Mucosa of descending colon (tissue), 3 donors: Measurements from ENCODE around the gene PABPC1L2B. TPM values are rescaled to one million over a fixed set of nuclear protein-coding genes. Genes with fewer than 3 reads are reported as not detected.
A peak's percentile ranks its signal among the peaks of the same experiment; 100 is the strongest.
"Not testable (repeated sequence)": the region's sequence is repeated elsewhere in the genome, so short reads cannot be mapped to it uniquely, and the experiment has no call there.

Experiments
- ATAC-seq: fragments of 200-7000 bp; cut with Tn5 transposase; one replicate; pipeline ENCODE4 v1.9.1; 2020; ENCODE audit warnings: mild to moderate bottlenecking, moderate library complexity
- DNase-seq, 3 donors: peaks; one replicate each; pipeline ENCODE4 v3.0.0-alpha.2; 2020
- H3K36me3 ChIP-seq: fragments of 200-600 bp; one replicate; pipeline ENCODE4 v1.8.0; 2021; ENCODE audit warnings: low read depth, mild to moderate bottlenecking
- H3K4me1 ChIP-seq: fragments of 200-600 bp; one replicate; pipeline ENCODE4 v1.8.0; 2021; ENCODE audit warnings: low read depth, mild to moderate bottlenecking
- H3K4me3 ChIP-seq: fragments of 200-600 bp; one replicate; pipeline ENCODE4 v1.8.0; 2021; ENCODE audit warnings: mild to moderate bottlenecking
- H3K9me3 ChIP-seq: fragments of 200-600 bp; one replicate; pipeline ENCODE4 v1.8.0; 2021; ENCODE audit warnings: mild to moderate bottlenecking
- intact Hi-C, 2 donors: fragments of 100-400 bp; cut with DNase I in 1 of 2; cut with micrococcal nuclease in 1 of 2; formaldehyde crosslinking; loops; one replicate each; pipeline versions ENCODE4 v1.11.0 to v1.11.1; 2022; cut with DNase I, micrococcal nuclease
- long read RNA-seq, 2 donors: library from polyadenylated mRNA; unstranded; transcript quantifications; one replicate each; pipeline ENCODE4 v2.0.0, GENCODE V29; 2019 to 2021
- total RNA-seq, 3 donors: library from RNA; stranded (reverse); fragmentation: NEBNext Ultra II Directional in 2 of 3; extraction: Animal tissue kit (Norgen Biotek cat#: 25700) in 2 of 3; gene quantifications; one replicate each; pipeline versions ENCODE4 v1.2.1 to v1.2.4, GENCODE V29; 2021 to 2023
- TF ChIP-seq, protein P1 (sequence below): fragments of 200-600 bp; IDR thresholded peaks from one replicate; pipeline ENCODE4 v1.8.0; 2022; ENCODE audit warnings: antibody characterized with exemption, mild to moderate bottlenecking
- donor health status: DM: no; HTN: no; CAD: no; lungs with moderate emphysema.
- donor health status: DM: no; HTN: no; CAD: no.
- donor health status: DM: no; HTN: yes; CAD: no.

PABPC1L2B gene
- under 1 TPM in 1 of 3 donors, not detected in 2; 0.25 TPM for total RNA-seq
- long read RNA-seq, donor 1: 0 reads
- long read RNA-seq, donor 2: 0 reads

DNA sequence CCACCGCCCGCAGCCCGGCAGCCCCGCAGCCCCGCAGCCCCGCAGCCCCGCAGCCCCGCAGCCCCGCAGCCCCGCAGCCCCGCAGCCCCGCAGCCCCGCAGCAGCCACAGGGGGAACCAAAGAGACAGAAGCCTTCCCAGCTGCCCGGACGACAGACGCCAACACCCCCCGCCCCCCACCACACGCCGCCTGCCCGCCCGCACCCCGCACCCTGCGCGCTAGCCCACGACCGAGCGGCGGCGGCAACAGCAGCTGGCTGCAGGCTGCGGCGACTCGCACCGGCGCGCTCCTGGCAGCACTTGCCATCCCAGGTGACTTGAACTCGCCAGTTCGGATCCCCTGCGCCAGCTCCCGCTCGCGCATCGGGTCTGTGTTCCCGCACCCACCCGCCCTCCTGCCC lies at the start of gene PABPC1L2B:
PABPC1L2B (plus strand) TSS at position 207 of the 400 bp plus-strand sequence. CDS start 704 bp downstream, outside the sequence.
- H3K4me3 ChIP-seq, H3K36me3 ChIP-seq, H3K9me3 ChIP-seq, H3K4me1 ChIP-seq, DNase-seq, ATAC-seq, intact Hi-C loops: not testable (repeated sequence)

DNA sequence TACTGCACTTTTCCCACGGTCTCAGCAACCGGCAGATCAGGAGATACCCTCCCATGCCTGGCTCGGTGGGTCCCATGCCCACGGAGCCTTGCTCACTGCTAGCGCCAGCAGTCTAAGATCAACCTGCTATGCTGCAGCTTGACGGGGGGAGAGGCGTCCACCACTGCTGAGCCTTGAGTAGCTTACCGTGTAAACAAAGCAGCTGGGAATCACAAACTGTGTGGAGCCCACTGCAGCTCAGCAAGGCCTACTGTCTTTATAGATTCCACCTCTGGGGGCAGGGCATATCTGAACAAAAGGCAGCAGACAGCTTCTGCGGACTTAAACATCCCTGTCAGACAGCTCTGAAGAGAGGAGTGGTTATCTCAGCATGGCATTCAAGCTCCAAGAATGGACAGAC lies 42.8 kb upstream of the PABPC1L2B start:
- intact Hi-C loops: not testable (repeated sequence)

DNA sequence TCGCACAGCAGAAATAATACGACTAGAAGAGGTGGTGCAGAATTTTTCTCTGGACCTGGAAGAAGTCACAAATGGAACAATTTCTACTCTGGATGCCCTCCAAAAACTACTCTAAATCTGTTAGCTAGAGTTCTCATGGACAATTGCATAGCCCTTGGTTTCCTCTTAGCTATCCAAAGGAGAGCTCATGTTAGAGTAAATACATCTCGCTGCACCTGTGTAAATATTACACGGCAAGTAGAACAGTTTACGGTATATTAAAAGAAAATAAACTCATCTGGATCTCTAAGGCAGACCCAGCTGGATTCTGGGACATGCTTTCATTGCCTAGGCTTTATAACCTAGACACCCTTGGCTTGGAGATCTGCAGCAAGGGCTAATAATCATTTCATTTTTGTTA lies 30.9 kb upstream of the PABPC1L2B start:
- H3K4me1 ChIP-seq, H3K9me3 ChIP-seq, H3K36me3 ChIP-seq, H3K4me3 ChIP-seq, intact Hi-C loops, DNase-seq: not testable (repeated sequence)
- ATAC-seq: peak; percentile 38

More for the DNA sequence above, 42.8 kb upstream of the PABPC1L2B start:
- H3K9me3 ChIP-seq, DNase-seq, H3K4me1 ChIP-seq, H3K4me3 ChIP-seq, H3K36me3 ChIP-seq, ATAC-seq: not testable (repeated sequence)

DNA sequence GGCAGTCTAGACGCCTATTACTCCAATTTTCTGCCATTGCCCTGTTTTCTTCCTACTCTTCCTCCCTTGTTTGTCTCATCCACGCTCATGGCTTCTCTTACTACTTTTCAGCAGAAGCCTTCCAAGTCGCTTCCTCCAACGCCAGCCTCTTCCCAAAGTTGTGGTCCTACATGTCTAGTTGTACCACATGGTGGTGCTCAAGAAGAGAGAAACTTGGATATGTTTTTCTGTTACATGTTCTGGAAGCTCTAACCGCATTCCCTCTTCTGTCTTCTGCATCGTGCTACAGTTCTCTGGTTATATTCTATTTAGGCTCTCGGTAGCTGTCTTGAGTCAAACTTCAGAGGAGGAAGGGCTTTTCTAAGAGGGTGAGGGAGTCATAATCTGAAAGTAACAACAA lies 27.9 kb upstream of the PABPC1L2B start:
- H3K9me3 ChIP-seq, H3K4me3 ChIP-seq, intact Hi-C loops, DNase-seq, H3K4me1 ChIP-seq, H3K36me3 ChIP-seq, ATAC-seq: not testable (repeated sequence)

DNA sequence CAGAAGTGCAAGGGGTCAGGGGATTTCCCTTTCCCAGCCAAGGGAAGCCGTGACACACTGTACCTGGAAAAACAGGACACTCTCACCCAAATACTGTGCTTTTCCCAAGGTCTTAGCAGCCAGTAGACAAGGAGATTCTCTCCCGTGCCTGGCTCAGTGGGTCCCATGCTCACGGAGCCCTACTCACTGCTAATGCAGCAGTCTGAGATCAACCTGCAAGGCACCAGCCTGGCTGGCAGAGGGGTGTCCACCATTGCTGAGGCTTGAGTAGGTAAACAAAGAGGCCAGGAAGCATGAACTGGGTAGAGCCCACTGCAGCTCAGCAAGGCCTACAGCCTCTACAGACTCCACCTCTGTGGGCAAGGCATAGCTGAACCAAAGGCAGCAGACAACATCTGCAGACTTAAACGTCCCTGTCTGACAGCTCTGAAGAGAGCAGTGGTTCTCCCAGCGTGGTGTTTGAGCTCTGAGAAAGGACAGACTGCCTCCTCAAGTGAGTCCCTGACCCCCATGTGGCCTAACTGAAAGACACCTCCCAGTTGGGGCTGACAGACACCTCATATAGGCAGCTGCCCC lies 21.8 kb upstream of the PABPC1L2B start:
- intact Hi-C loops, H3K9me3 ChIP-seq, DNase-seq, H3K4me3 ChIP-seq, H3K4me1 ChIP-seq, ATAC-seq, H3K36me3 ChIP-seq: not testable (repeated sequence)

DNA sequence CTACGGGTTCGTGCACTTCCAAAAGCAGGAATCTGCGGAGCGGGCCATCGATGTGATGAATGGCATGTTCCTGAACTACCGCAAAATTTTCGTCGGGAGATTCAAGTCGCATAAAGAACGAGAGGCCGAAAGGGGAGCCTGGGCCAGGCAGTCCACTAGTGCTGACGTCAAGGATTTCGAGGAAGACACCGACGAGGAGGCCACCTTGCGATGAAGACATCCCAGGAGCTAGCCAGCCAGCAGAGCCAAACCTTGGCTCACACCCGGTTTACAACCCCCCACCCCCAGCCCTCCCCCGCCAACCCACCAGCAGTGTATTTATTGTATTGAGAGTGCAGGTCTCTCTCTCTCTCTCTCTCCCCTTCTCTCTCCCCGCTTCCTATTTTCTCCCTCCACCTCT lies 1.3 kb downstream of the PABPC1L2B start:
- H3K36me3 ChIP-seq, H3K4me1 ChIP-seq, intact Hi-C loops, H3K9me3 ChIP-seq, DNase-seq, H3K4me3 ChIP-seq, ATAC-seq: not testable (repeated sequence)

DNA sequence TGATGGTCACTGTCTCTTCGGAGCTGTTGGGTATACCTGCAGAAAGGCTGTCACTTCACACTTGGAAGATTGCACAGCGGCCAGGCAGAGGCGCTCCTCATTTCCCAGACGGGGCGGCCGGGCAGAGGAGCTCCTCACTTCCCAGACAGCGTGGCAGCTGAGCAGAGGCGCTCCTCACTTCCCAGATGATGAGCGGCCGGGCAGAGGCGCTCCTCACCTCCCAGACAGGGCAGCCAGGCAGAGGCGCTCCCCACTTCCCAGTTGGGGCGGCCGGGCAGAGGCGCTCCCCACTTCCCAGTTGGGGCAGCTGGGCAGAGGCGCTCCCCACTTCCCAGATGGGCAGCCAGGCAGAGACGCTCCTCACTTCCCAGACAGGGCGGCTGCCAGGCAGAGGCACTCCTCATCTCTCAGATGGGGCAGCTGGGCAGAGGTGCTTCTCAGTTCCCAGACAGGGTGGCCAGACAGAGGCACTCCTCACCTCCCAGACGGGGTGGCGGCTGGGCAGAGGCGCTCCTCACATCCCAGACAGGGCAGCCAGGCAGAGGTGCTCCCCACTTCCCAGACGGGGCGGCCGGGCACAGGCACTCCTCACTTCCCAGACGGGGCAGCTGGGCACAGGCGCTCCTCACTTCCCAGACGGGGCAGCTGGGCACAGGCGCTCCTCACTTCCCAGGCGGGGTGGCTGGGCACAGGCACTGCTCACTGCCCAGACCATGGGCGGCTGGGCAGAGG lies 18.8 kb downstream of the PABPC1L2B start:
- H3K36me3 ChIP-seq: no peaks in the 10 kb centered on the region
- no peaks in the 10 kb centered on the region for H3K9me3 ChIP-seq
- ATAC-seq (no peak), DNase-seq (no peak)
- intact Hi-C loops: no loop called here
- TF ChIP-seq, protein P1, sequence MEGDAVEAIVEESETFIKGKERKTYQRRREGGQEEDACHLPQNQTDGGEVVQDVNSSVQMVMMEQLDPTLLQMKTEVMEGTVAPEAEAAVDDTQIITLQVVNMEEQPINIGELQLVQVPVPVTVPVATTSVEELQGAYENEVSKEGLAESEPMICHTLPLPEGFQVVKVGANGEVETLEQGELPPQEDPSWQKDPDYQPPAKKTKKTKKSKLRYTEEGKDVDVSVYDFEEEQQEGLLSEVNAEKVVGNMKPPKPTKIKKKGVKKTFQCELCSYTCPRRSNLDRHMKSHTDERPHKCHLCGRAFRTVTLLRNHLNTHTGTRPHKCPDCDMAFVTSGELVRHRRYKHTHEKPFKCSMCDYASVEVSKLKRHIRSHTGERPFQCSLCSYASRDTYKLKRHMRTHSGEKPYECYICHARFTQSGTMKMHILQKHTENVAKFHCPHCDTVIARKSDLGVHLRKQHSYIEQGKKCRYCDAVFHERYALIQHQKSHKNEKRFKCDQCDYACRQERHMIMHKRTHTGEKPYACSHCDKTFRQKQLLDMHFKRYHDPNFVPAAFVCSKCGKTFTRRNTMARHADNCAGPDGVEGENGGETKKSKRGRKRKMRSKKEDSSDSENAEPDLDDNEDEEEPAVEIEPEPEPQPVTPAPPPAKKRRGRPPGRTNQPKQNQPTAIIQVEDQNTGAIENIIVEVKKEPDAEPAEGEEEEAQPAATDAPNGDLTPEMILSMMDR: no peak
- H3K4me3 ChIP-seq: no peak overlapping the region
- H3K4me1 ChIP-seq: no peaks in the 10 kb centered on the region

DNA sequence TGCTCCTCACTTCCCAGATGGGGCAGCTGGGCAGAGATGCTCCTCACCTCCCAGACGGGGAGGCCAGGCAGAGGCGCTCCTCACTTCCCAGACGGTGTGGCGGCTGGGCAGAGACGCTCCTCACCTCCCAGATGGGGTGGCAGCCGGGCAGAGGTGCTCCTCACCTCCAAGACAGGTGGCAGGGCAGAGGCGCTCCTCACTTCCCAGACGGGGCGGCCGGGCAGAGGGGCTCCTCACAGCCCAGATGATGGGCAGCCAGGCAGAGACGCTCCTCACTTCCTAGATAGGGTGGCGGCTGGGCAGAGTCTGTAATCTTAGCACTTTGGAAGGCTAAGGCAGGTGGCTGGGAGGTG lies 19.3 kb downstream of the PABPC1L2B start:
- H3K4me3 ChIP-seq, H3K9me3 ChIP-seq, ATAC-seq, H3K4me1 ChIP-seq, DNase-seq, H3K36me3 ChIP-seq, intact Hi-C loops: not testable (repeated sequence)

DNA sequence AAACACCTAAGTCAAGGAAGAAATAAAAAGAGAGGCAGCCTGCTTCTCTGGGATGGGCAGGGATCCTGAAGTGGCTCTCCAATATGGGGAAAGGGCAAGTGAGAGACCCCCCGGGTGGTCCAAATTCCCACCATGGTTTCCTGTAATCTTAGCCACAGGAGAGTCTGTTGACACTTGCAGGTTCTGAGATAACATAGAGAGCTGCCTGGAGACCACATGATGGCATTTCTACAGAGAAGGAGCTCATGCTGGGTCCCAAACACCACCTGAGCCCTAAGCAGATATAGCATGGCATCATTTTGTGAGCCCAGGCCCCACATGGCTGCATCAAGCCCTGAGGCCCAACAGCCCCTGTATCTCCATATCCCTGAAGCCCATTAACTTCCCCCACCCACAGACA lies 26.1 kb downstream of the PABPC1L2B start:
- TF ChIP-seq, protein P1: no peak
- H3K36me3 ChIP-seq: no peaks in the 10 kb centered on the region
- DNase-seq: no peak
- H3K9me3 ChIP-seq: no peaks in the 10 kb centered on the region
- H3K4me3 ChIP-seq: no peak overlapping the region
- intact Hi-C loops: no loop called here
- ATAC-seq: no peak
- H3K4me1 ChIP-seq: no peaks in the 10 kb centered on the region

Other genes with a start within 250 kb of the PABPC1L2B start
- gene DMRTC1B, start 226.0 kb upstream of the PABPC1L2B start, total RNA-seq: 1 to 10 TPM in 1 of 3 donors, not detected in 2; 1.5 TPM
- not detected for gene FAM236B, start 220.3 kb upstream of the PABPC1L2B start, total RNA-seq
- not detected for gene FAM236D, start 194.7 kb upstream of the PABPC1L2B start, total RNA-seq
- not detected for gene FAM236C, start 90.3 kb upstream of the PABPC1L2B start, total RNA-seq
- not detected for gene FAM236A, start 64.7 kb upstream of the PABPC1L2B start, total RNA-seq
- gene DMRTC1, start 59.1 kb upstream of the PABPC1L2B start, total RNA-seq: not detected
- gene PABPC1L2A, start 76.6 kb downstream of the PABPC1L2B start, total RNA-seq: not detected
- 1 to 10 TPM; 2.1 to 5.9 (median 4.0) TPM for gene NAP1L2, start 211.9 kb downstream of the PABPC1L2B start, total RNA-seq